Heart right ventricle (tissue), 16 donors: ENCODE data around the gene CCDC7. TPM values are rescaled to one million over a fixed set of nuclear protein-coding genes. Genes with fewer than 3 reads are reported as not detected.

ENCODE experiments used
- ATAC-seq, 8 donors: fragments of 200-7000 bp; cut with Tn5 transposase; one replicate each; pipeline ENCODE4 v1.9.1; 2020; ENCODE audit warnings: mild to moderate bottlenecking in 8 of 8, moderate library complexity in 8 of 8, moderate number of reproducible peaks in 1 of 8
- DNase-seq, 2 donors: peaks; one replicate each; pipeline ENCODE4 v3.0.0-alpha.2; 2020
- H3K27ac ChIP-seq, 10 donors: fragments of 200-600 bp; sonication (generic) in 2 of 10; one replicate each; pipeline versions ENCODE4 v1.5.0 to v1.8.0; 2020 to 2022; ENCODE audit warnings: mild to moderate bottlenecking in 3 of 10
- H3K27me3 ChIP-seq, 7 donors: fragments of 200-600 bp; one replicate each; pipeline ENCODE4 v1.8.0; 2021 to 2022; ENCODE audit warnings: mild to moderate bottlenecking in 2 of 7
- H3K36me3 ChIP-seq, 9 donors: fragments of 200-600 bp; sonication (generic) in 1 of 9; one replicate each; pipeline versions ENCODE4 v1.5.0 to v1.8.0; 2020 to 2022; ENCODE audit warnings: mild to moderate bottlenecking in 2 of 9
- H3K4me1 ChIP-seq, 9 donors: fragments of 200-600 bp; sonication (generic) in 1 of 9; one replicate each; pipeline versions ENCODE4 v1.5.0 to v1.8.0; 2020 to 2022; ENCODE audit warnings: mild to moderate bottlenecking in 4 of 9
- H3K4me3 ChIP-seq, 10 donors: fragments of 200-600 bp; sonication (generic) in 2 of 10; one replicate each; pipeline versions ENCODE4 v1.5.0 to v1.8.0; 2020 to 2022; ENCODE audit warnings: mild to moderate bottlenecking in 7 of 10, moderate library complexity in 2 of 10
- H3K9me3 ChIP-seq, 11 donors: fragments of 200-600 bp in 10 of 11; sonication (generic) in 2 of 11; one replicate each; pipeline versions ENCODE4 v1.5.0 to v1.8.0; 2013 to 2022; ENCODE audit warnings: mild to moderate bottlenecking in 2 of 11, control low read depth in 1 of 11, moderate library complexity in 1 of 11
- WGBS, 2 donors: extraction: QIAGEN DNeasy Blood & Tissue Kit; methylation state at CpG; one replicate each; pipeline ENCODE4 v1.1.7; 2013; ENCODE audit warnings: inconsistent platforms in 1 of 2; 5-methylcytosine and 5-hydroxymethylcytosine counted together
- intact Hi-C, 10 donors: fragments of 100-400 bp; cut with DNase I; formaldehyde crosslinking; loops; one replicate each; pipeline versions ENCODE4 v1.11.1 to v1.14.2; 2022
- polyA plus RNA-seq, 2 donors: library from polyadenylated mRNA; stranded (reverse); fragments of 200-250 nt; gene quantifications; one replicate each; pipeline ENCODE4 v1.2.3, GENCODE V29; 2013
- total RNA-seq, 10 donors: library from RNA; stranded (reverse); fragmentation: NEBNext Ultra II Directional in 3 of 10; extraction: Animal tissue kit (Norgen Biotek cat#: 25700) in 3 of 10; gene quantifications; one replicate each; pipeline versions ENCODE4 v1.2.1 to v1.2.4, GENCODE V29; 2021 to 2023
- TF ChIP-seq, protein P1 (sequence below), 9 donors: fragments of 200-600 bp; sonication (generic) in 2 of 9; IDR thresholded peaks; one replicate each; pipeline versions ENCODE4 v1.5.0 to v1.8.0; 2021 to 2022; ENCODE audit warnings: antibody characterized with exemption in 9 of 9, mild to moderate bottlenecking in 5 of 9, moderate library complexity in 1 of 9
- donor health status: Arrhythmogenic right ventricular cardiomyopathy.
- donor health status: ischemic (EF 13 %, LVEDD 7.1; RV severe dilation, severe dysfunction).
- donor health status: healthy with polysubstance abuse.
- donor health status: DM: no; HTN: yes; CAD: no.
- donor health status: DM: no; HTN: no; CAD: no.
- donor health status: ischemic (EF 25% LVEDD 6.9; RV normal size, moderate dysfunction).
- donor health status: ischemic (EF 25% LVEDD 5.7; RV mildly dilated, moderate dysfunction).
- donor health status: healthy.
- donor health status: DM: yes; HTN: yes; CAD: no.
- donor health status: Ischemic cardiomyopathy.
- donor health status: ischemic (EF 35%, LVEDD 5.7; RV mildly dilated, moderate dysfunction).
- donor health status: nonischemic (EF 11% LVEDD 7.7; RV severe dilation, severe dysfunction).
- donor health status: DM: yes; HTN: yes; CAD: no.
- donor health status: PGD.
- donor health status: ischemic (EF 29% LVEDD 5.4; RV normal size, mild dysfunction).
- donor health status: nonischemic (EF 23%, LVEDD 6.1; RV moderate dilation, normal function).

The CCDC7 gene
- total and polyA plus RNA-seq, 12 donors: 0.96 to 34.1 (median 20.4) TPM

DNA sequence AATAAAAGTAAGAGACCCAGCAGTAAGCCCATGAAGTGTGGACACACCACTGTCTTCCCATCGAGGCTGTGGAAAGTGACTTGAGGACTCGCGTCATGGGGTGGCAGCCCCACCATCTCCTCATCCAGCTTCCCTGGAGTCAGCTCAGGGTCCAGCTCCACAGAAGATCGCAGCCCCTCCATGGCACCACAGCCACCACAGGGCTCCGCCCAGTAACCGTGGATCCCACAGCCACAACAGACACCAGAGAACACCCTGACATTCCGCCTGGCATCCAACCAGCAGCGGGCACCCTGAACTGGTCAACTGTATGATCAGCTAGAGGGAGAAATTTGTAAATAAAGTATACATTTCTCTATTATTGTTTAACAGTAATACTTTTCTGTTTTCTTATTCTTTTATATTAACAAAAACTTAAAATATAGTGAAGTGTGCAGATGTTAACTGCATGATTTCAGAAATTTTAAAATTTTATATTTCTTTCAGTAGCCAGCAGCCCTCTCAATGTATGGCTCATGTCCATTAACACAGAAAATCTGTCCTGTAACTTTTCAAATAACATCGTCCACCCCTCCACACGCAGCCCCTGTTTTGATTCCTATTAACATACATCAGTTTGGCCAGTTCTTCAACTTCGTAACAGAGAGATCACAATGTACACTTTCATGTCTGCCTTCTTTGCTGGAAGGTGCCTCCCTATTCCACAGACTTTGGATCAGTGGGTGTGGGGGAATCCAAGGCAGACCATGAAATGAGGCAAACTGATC is 442.4 kb downstream of the CCDC7 start:
- no peak for DNase-seq
- Histone ChIP-seq H3K4me3 (no peak overlapping the region), H3K4me1 (peaks cover 0 to 2% (median 0%) of the 10 kb centered on the region in 9 donors), H3K27me3 (no peaks in the 10 kb centered on the region), H3K27ac (no peak overlapping the region), H3K9me3 (no peaks in the 10 kb centered on the region), H3K36me3 (peaks cover 0 to 6% (median 0%) of the 10 kb centered on the region in 9 donors)
- WGBS, 2 donors: 94 to 95% methylated on average over 11 of the region's 11 CpGs
- TF ChIP-seq, protein P1, sequence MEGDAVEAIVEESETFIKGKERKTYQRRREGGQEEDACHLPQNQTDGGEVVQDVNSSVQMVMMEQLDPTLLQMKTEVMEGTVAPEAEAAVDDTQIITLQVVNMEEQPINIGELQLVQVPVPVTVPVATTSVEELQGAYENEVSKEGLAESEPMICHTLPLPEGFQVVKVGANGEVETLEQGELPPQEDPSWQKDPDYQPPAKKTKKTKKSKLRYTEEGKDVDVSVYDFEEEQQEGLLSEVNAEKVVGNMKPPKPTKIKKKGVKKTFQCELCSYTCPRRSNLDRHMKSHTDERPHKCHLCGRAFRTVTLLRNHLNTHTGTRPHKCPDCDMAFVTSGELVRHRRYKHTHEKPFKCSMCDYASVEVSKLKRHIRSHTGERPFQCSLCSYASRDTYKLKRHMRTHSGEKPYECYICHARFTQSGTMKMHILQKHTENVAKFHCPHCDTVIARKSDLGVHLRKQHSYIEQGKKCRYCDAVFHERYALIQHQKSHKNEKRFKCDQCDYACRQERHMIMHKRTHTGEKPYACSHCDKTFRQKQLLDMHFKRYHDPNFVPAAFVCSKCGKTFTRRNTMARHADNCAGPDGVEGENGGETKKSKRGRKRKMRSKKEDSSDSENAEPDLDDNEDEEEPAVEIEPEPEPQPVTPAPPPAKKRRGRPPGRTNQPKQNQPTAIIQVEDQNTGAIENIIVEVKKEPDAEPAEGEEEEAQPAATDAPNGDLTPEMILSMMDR (IDR thresholded peaks at IDR 0.05): no peak
- intact Hi-C loops: no loop called here
- no peak for ATAC-seq

DNA sequence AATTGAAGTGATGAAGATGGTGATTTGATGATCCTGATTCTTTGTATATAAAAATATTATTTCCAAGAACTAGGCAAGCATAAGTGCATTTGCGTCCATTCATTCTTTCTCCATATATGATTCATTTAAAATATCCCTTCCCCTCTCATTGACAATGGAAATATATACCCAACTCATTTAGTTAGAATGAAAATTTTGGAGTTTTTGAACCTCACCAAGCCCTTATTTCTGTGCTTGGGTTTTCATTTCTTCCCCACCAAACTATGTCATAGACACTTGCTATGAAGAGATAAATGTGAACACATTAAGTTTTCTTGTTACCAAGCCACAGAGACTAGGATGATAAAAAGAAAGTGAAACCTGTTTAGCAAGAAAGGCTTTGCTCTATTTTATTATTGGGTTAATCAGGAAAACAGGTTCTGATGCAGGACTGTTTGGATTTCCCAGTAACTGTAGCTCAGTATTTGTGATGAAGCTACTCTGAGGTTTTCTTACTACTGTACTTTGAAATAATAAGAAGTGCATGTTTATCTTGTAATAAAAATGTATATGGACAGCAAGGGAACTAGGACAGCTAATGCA is 443.8 kb downstream of the CCDC7 start:
- no peak overlapping the region for H3K4me3 ChIP-seq
- peaks cover 0 to 6% (median 0%) of the 10 kb centered on the region in 9 donors for H3K36me3 ChIP-seq
- ATAC-seq: no peak
- no peaks in the 10 kb centered on the region for H3K27me3 ChIP-seq
- no peak overlapping the region for H3K27ac ChIP-seq
- peaks cover 0 to 5% (median 0%) of the 10 kb centered on the region in 9 donors for H3K4me1 ChIP-seq
- no peak for DNase-seq
- H3K9me3 ChIP-seq: no peaks in the 10 kb centered on the region
- WGBS, 2 donors: 98% methylated on average over 1 of the region's 1 CpG
- intact Hi-C loops: loop anchor here in 1 of 10 donors (10.0 kb wide), 1 partner anchor 115 kb away; no protein-coding TSS in a partner anchor
- TF ChIP-seq, protein P1 (IDR thresholded peaks at IDR 0.05): no peak

DNA sequence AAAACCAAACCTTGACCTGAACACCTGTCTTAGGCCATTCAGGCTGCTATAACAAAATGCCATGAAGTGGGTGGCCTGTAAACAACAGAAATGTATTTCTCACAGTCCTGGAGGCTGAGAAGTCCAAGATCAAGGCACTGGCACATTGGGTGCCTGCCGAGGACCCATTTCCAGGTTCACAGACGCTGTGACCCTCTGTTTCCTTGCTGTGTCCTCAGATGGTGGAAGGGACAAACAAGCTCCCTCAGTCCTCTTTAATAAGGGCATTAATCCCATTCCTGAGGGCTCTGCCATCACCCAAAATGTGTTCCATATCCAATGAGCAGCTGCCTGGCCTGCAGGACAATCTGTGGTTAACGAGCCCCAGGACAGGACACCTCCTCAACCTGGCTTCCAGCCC is 444.5 kb downstream of the CCDC7 start:
- 65 to 86% methylated on average over 3 of the region's 3 CpGs for WGBS, 2 donors
- Histone ChIP-seq H3K4me1 (peaks cover 0 to 5% (median 0%) of the 10 kb centered on the region in 9 donors), H3K36me3 (peaks cover 0 to 11% (median 0%) of the 10 kb centered on the region in 9 donors), H3K27ac (no peak overlapping the region), H3K9me3 (no peaks in the 10 kb centered on the region), H3K27me3 (no peaks in the 10 kb centered on the region), H3K4me3 (no peak overlapping the region)
- DNase-seq: no peak
- intact Hi-C loops: loop anchor here in 1 of 10 donors (10.0 kb wide), 1 partner anchor 114 kb away; no protein-coding TSS in a partner anchor
- TF ChIP-seq, protein P1 (IDR thresholded peaks at IDR 0.05): no peak
- ATAC-seq: no peak

DNA sequence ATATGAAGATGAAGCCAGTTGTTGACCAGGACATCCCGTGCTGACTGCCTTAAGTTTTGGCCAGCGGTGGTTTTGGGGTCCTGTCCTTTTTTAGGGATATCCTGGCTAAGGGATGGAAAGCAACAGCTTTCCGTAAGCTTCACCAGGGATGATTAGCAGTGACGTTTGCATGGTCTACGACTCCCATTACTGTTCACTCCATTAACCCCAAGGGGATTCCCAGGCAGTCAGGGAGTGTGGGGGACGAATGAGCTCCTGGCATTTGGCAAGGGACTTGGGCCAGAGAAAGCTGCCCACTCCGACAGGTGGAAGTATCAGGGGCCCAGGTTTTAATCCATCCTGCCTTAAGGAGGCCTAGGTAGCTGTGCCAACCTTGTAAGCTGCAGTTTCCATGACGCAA is 445.3 kb downstream of the CCDC7 start:
- peaks cover 0 to 19% (median 3%) of the 10 kb centered on the region in 9 donors for H3K36me3 ChIP-seq
- 82 to 85% methylated on average over 8 of the region's 8 CpGs for WGBS, 2 donors
- TF ChIP-seq, protein P1 (IDR thresholded peaks at IDR 0.05): no peak
- no peak overlapping the region for H3K27ac ChIP-seq
- ATAC-seq (peak in 3 of 8 donors; percentile 14 to 22 (median 15)), DNase-seq (no peak)
- peaks cover 0 to 5% (median 0%) of the 10 kb centered on the region in 9 donors for H3K4me1 ChIP-seq
- H3K4me3 ChIP-seq: no peak overlapping the region
- H3K9me3 ChIP-seq: no peaks in the 10 kb centered on the region
- H3K27me3 ChIP-seq: no peaks in the 10 kb centered on the region
- intact Hi-C loops: loop anchor here in 1 of 10 donors (10.0 kb wide), 1 partner anchor 114 kb away; no protein-coding TSS in a partner anchor
